H1 (cell line): ENCODE data around the gene GRM5. TPM values are rescaled to one million over a fixed set of nuclear protein-coding genes. Genes with fewer than 3 reads are reported as not detected.

Experiments used
- SIX5 ChIP-seq: IDR thresholded peaks from 2 replicates; pipeline ENCODE4 v1.6.1; 2011; ENCODE audit warnings: mild to moderate bottlenecking, low read depth, low read length
- polyA plus RNA-seq, 7 experiments: library from polyadenylated mRNA; depleted of rRNA in 3 of 7; stranded (reverse) in 5 of 7; unstranded in 2 of 7; fragments of >200 nt in 5 of 7; fragments of 200-250 nt in 2 of 7; gene quantifications; 1 replicate in 5 of 7; 2 replicates in 1 of 7; 4 replicates in 1 of 7; pipeline versions ENCODE4 v1.2.1 to v1.2.3, GENCODE V29; 2011 to 2013; ENCODE audit warnings: missing spikeins in 2 of 7, mixed read lengths in 2 of 7
- total RNA-seq: library from RNA; stranded (reverse); fragmentation: NEBNext Ultra II Directional; extraction: Animal tissue kit (Norgen Biotek cat#: 25700); gene quantifications from 2 replicates; pipeline ENCODE4 v1.2.1, GENCODE V29; 2021
- TF ChIP-seq, protein P1 (sequence below): IDR thresholded peaks from 2 replicates; pipeline ENCODE4 v1.6.1; 2012; ENCODE audit warnings: low read length, inconsistent platforms

GRM5 gene
- total and polyA plus RNA-seq, 2 of the 8 experiments (the other 6 are each of a cell fraction or from before 2014, with no cell fraction given): 0.15 to 0.43 TPM

DNA sequence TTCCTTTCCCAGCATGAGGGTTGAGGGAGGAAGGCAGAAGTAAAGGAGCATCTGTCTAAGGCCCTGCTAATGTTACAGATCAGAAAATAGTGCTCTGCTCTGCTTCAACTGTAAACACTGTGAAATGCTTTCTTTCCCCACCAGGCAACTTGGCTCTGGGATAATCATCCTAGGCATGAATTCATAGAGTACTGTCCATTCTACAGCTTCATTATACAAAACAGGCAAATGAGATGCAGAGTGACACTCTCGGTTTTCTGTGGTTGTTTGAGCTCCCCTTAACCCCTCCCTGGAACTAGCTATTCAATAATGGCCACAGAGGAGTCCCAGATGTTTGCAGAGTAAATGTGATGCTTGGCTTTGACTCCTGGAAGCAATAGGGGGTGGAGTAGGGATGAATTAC is 544.0 kb downstream of the GRM5 start (continued):
- no peak for TF ChIP-seq SIX5
- TF ChIP-seq, protein P1, sequence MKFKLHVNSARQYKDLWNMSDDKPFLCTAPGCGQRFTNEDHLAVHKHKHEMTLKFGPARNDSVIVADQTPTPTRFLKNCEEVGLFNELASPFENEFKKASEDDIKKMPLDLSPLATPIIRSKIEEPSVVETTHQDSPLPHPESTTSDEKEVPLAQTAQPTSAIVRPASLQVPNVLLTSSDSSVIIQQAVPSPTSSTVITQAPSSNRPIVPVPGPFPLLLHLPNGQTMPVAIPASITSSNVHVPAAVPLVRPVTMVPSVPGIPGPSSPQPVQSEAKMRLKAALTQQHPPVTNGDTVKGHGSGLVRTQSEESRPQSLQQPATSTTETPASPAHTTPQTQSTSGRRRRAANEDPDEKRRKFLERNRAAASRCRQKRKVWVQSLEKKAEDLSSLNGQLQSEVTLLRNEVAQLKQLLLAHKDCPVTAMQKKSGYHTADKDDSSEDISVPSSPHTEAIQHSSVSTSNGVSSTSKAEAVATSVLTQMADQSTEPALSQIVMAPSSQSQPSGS: no peak
